Trophoblast cell (in vitro differentiated cells and primary cell): ENCODE data around the gene SFXN4.

Experiments used
- DNase-seq, 2 donors: peaks; one replicate each; pipeline ENCODE4 v3.0.0-alpha.2; 2016
- H2AFZ ChIP-seq: 2 replicates; pipeline ENCODE4 v1.6.1; 2013; ENCODE audit warnings: low read length, moderate library complexity, mild to moderate bottlenecking; ENCODE audit not compliant: insufficient read depth, poor library complexity
- H2AK5ac ChIP-seq: 2 replicates; pipeline ENCODE4 v1.6.1; 2013; ENCODE audit warnings: mild to moderate bottlenecking, low read length
- H2BK120ac ChIP-seq: 2 replicates; pipeline ENCODE4 v1.6.1; 2013; ENCODE audit warnings: low read length, mild to moderate bottlenecking, moderate library complexity; ENCODE audit not compliant: insufficient read depth, poor library complexity
- H2BK12ac ChIP-seq: 2 replicates; pipeline ENCODE4 v1.6.1; 2013; ENCODE audit warnings: mild to moderate bottlenecking, low read length, moderate library complexity
- H2BK5ac ChIP-seq: 2 replicates; pipeline ENCODE4 v1.6.1; 2013; ENCODE audit warnings: low read length, low read depth, moderate library complexity, mild to moderate bottlenecking; ENCODE audit not compliant: poor library complexity
- H3K14ac ChIP-seq: 2 replicates; pipeline ENCODE4 v1.6.1; 2013; ENCODE audit warnings: mild to moderate bottlenecking, low read length
- H3K18ac ChIP-seq: 2 replicates; pipeline ENCODE4 v1.6.1; 2013; ENCODE audit warnings: mild to moderate bottlenecking, low read length
- H3K23ac ChIP-seq: 2 replicates; pipeline ENCODE4 v1.6.1; 2013; ENCODE audit warnings: low read length
- H3K27ac ChIP-seq: 2 replicates; pipeline ENCODE4 v1.5.1; 2013; ENCODE audit warnings: low read depth, mild to moderate bottlenecking, inconsistent platforms, low read length, moderate library complexity
- H3K27me3 ChIP-seq: 2 replicates; pipeline ENCODE4 v1.6.1; 2013; ENCODE audit warnings: inconsistent platforms, mild to moderate bottlenecking, low read length, moderate library complexity; ENCODE audit not compliant: insufficient read depth
- H3K36me3 ChIP-seq, 2 experiments: 1 replicate in 1 of 2; 2 replicates in 1 of 2; pipeline ENCODE4 v1.6.1; 2013; ENCODE audit warnings: low read length in 2 of 2, mild to moderate bottlenecking in 2 of 2, moderate library complexity in 1 of 2; ENCODE audit not compliant: insufficient read depth in 2 of 2, control insufficient read depth in 1 of 2
- H3K4ac ChIP-seq: 2 replicates; pipeline ENCODE4 v1.6.1; 2013; ENCODE audit warnings: low read depth, mild to moderate bottlenecking, low read length, moderate library complexity
- H3K4me1 ChIP-seq, 2 experiments: 1 replicate in 1 of 2; 2 replicates in 1 of 2; pipeline ENCODE4 v1.6.1; 2013; ENCODE audit warnings: low read length in 2 of 2, mild to moderate bottlenecking in 2 of 2, moderate library complexity in 1 of 2; ENCODE audit not compliant: insufficient read depth in 2 of 2, control insufficient read depth in 1 of 2
- H3K4me2 ChIP-seq: 2 replicates; pipeline ENCODE4 v1.6.1; 2013; ENCODE audit warnings: inconsistent platforms, mild to moderate bottlenecking, low read length, moderate library complexity
- H3K4me3 ChIP-seq: 2 replicates; pipeline ENCODE4 v1.5.1; 2013; ENCODE audit warnings: mild to moderate bottlenecking, low read depth, low read length, inconsistent platforms
- H3K79me1 ChIP-seq: one replicate; pipeline ENCODE4 v1.6.1; 2013; ENCODE audit warnings: low read length
- H3K79me2 ChIP-seq: 2 replicates; pipeline ENCODE4 v1.6.1; 2013; ENCODE audit warnings: low read length, mild to moderate bottlenecking; ENCODE audit not compliant: control insufficient read depth, insufficient read depth, poor library complexity
- H3K9ac ChIP-seq: 2 replicates; pipeline ENCODE4 v1.6.1; 2013; ENCODE audit warnings: mild to moderate bottlenecking, low read length
- H3K9me3 ChIP-seq: 2 replicates; pipeline ENCODE4 v1.6.1; 2013; ENCODE audit warnings: low read depth, mild to moderate bottlenecking, control low read depth, inconsistent platforms, low read length; ENCODE audit not compliant: insufficient read depth
- H4K12ac ChIP-seq: 2 replicates; pipeline ENCODE4 v1.6.1; 2013; ENCODE audit warnings: low read depth, mild to moderate bottlenecking, low read length, moderate library complexity
- H4K8ac ChIP-seq: 2 replicates; pipeline ENCODE4 v1.6.1; 2013; ENCODE audit warnings: low read depth, mild to moderate bottlenecking, low read length, moderate library complexity
- H4K91ac ChIP-seq: one replicate; pipeline ENCODE4 v1.6.1; 2013; ENCODE audit warnings: low read depth, mild to moderate bottlenecking, low read length, moderate library complexity
- WGBS: extraction: QIAGEN DNeasy Blood & Tissue Kit; methylation state at CpG from one replicate; pipeline ENCODE4 v1.1.7; 2013; ENCODE audit warnings: missing lambda C conversion rate; ENCODE audit not compliant: insufficient read length, insufficient coverage; ENCODE audit errors: extremely low coverage; 5-methylcytosine and 5-hydroxymethylcytosine counted together

The SFXN4 gene

DNA sequence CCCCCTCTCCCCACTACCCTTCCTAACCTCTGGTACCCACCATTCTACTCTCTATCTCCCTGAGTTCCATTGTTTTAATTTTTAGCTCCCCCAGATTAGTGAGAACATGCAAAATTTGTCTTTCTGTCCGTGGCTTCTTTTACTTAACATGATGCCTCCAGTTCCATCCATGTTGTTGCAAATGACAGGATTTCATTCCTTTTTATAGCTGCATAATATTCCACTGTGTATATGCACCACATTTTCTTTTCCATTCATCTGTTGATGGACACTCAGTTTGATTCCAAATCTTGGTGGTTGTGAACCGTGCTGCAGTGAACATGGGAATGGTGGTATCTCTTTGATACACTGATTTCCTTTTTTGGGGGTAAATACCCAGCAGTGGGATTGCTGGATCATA is 39.6 kb downstream of the SFXN4 start:
- no peak overlapping the region for H3K27ac ChIP-seq
- no peak overlapping the region for H4K8ac ChIP-seq
- no peak overlapping the region for H3K18ac ChIP-seq
- WGBS: no CpG with 5 or more reads among the region's 2 CpGs
- no peak overlapping the region for H2AK5ac ChIP-seq
- H3K79me2 ChIP-seq: no peaks in the 10 kb centered on the region
- H4K12ac ChIP-seq: no peak overlapping the region
- H2AFZ ChIP-seq: no peak overlapping the region
- no peaks in the 10 kb centered on the region for H3K79me1 ChIP-seq
- H3K9me3 ChIP-seq: no peaks in the 10 kb centered on the region
- no peak overlapping the region for H3K14ac ChIP-seq
- DNase-seq: no peak
- no peaks in the 10 kb centered on the region for H3K4me1 ChIP-seq
- H2BK12ac ChIP-seq: no peak overlapping the region
- H2BK5ac ChIP-seq: no peak overlapping the region
- no peak overlapping the region for H3K4me3 ChIP-seq
- H4K91ac ChIP-seq: no peak overlapping the region
- no peak overlapping the region for H3K23ac ChIP-seq
- H3K9ac ChIP-seq: no peak overlapping the region
- no peaks in the 10 kb centered on the region for H3K27me3 ChIP-seq
- H3K4ac ChIP-seq: no peak overlapping the region
- H2BK120ac ChIP-seq: no peak overlapping the region
- H3K36me3 ChIP-seq: peaks cover 54 to 58% of the 10 kb centered on the region in 2 experiments
- no peak overlapping the region for H3K4me2 ChIP-seq

DNA sequence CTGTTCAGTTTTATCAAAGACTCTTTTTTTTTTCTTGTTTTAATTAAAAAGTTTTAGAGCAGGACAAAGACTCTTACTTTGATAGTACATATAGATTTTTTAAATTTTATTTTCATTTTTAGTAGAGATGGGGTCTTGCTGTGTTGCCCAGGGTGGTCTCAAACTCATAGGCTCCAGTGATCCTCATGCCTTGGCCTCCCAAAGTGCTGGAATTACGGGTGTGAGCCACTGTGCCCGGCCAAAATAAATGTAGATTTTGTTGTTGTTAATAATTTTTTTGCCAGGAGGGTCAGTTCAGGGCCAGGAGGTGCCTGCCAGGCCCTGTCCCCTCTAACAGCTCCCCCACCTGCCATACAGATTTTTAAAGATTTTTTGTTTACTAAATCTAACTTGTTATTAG is 44.6 kb downstream of the SFXN4 start:
- Histone ChIP-seq H3K27me3 (no peaks in the 10 kb centered on the region), H3K9ac (no peak overlapping the region), H3K4ac (no peak overlapping the region), H3K79me2 (no peaks in the 10 kb centered on the region), H3K36me3 (peaks cover 54 to 55% of the 10 kb centered on the region in 2 experiments), H3K14ac (no peak overlapping the region), H2AFZ (no peak overlapping the region), H3K18ac (no peak overlapping the region), H2BK12ac (no peak overlapping the region), H3K9me3 (no peaks in the 10 kb centered on the region), H2AK5ac (no peak overlapping the region), H4K91ac (no peak overlapping the region), H3K79me1 (peaks cover 5% of the 10 kb centered on the region), H3K4me1 (no peaks in the 10 kb centered on the region), H2BK120ac (no peak overlapping the region), H4K8ac (no peak overlapping the region), H3K23ac (no peak overlapping the region), H3K4me3 (no peak overlapping the region), H3K27ac (no peak overlapping the region), H4K12ac (no peak overlapping the region), H3K4me2 (no peak overlapping the region), H2BK5ac (no peak overlapping the region)
- WGBS: no CpG with 5 or more reads among the region's 2 CpGs
- DNase-seq: no peak

DNA sequence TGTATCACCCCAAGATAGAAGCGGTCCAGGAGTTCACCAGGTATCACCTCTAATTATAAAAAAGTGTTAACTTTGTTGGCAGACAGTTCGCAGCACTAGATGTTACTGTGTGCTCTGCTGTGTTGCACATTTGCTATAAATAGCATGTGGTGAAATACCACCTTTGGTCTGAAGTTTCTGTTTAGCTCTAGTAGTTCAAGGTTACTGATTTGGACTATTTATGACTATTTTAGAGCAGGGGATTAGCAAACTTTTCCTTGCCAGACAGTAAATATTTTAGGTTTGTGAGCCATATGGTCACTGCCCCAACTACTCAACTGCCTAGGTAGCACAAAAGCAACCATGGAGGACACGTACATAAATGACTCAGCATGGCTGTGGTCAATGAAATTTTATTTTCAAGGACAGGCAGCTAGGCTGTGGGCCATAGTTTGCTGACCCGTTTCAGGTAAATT is 45.1 kb downstream of the SFXN4 start:
- H2AK5ac ChIP-seq: no peak overlapping the region
- no peaks in the 10 kb centered on the region for H3K79me2 ChIP-seq
- H3K4ac ChIP-seq: no peak overlapping the region
- H2BK120ac ChIP-seq: no peak overlapping the region
- H3K4me3 ChIP-seq: no peak overlapping the region
- H4K12ac ChIP-seq: no peak overlapping the region
- no CpG with 5 or more reads among the region's 4 CpGs for WGBS
- H3K9ac ChIP-seq: no peak overlapping the region
- H3K36me3 ChIP-seq: peaks cover 52 to 53% of the 10 kb centered on the region in 2 experiments
- no peaks in the 10 kb centered on the region for H3K9me3 ChIP-seq
- no peaks in the 10 kb centered on the region for H3K27me3 ChIP-seq
- H2AFZ ChIP-seq: no peak overlapping the region
- no peak overlapping the region for H3K23ac ChIP-seq
- no peak overlapping the region for H3K14ac ChIP-seq
- H3K4me2 ChIP-seq: no peak overlapping the region
- no peak overlapping the region for H2BK5ac ChIP-seq
- H3K4me1 ChIP-seq: no peaks in the 10 kb centered on the region
- no peak overlapping the region for H4K91ac ChIP-seq
- H4K8ac ChIP-seq: no peak overlapping the region
- no peak overlapping the region for H3K27ac ChIP-seq
- H2BK12ac ChIP-seq: no peak overlapping the region
- H3K18ac ChIP-seq: no peak overlapping the region
- DNase-seq: no peak
- H3K79me1 ChIP-seq: peaks cover 5% of the 10 kb centered on the region

- H2BK12ac ChIP-seq: no peak overlapping the region
- no peak overlapping the region for H3K4me3 ChIP-seq
- no peak overlapping the region for H3K4ac ChIP-seq
- H4K8ac ChIP-seq: no peak overlapping the region
- peaks cover under 1% of the 10 kb centered on the region in 2 experiments for H3K4me1 ChIP-seq
- no peaks in the 10 kb centered on the region for H3K79me2 ChIP-seq
- H3K4me2 ChIP-seq: no peak overlapping the region
- WGBS: no CpG with 5 or more reads among the region's 1 CpG
- H2AFZ ChIP-seq: no peak overlapping the region
- no peaks in the 10 kb centered on the region for H3K27me3 ChIP-seq
- no peak overlapping the region for H4K91ac ChIP-seq
- no peak overlapping the region for H2BK120ac ChIP-seq
- no peak overlapping the region for H2BK5ac ChIP-seq
- H3K79me1 ChIP-seq: peaks cover 5% of the 10 kb centered on the region
- no peak for DNase-seq
- H3K18ac ChIP-seq: peak overlapping the region; percentile 45
- no peaks in the 10 kb centered on the region for H3K9me3 ChIP-seq
- H2AK5ac ChIP-seq: no peak overlapping the region
- no peak overlapping the region for H4K12ac ChIP-seq
- H3K14ac ChIP-seq: no peak overlapping the region
- H3K36me3 ChIP-seq: peaks cover 46 to 52% of the 10 kb centered on the region in 2 experiments
- no peak overlapping the region for H3K27ac ChIP-seq
- no peak overlapping the region for H3K9ac ChIP-seq
- H3K23ac ChIP-seq: no peak overlapping the region
These were observed 46.1 kb downstream of the SFXN4 start for GRCh38 chr10:119119400-119119799.
